ENCODE data around the gene LRRFIP1.

LRRFIP1 gene

GRCh38 chr2:237625216-237625705, 2.1 kb upstream of the LRRFIP1 start:
- H3K4me3 ChIP-seq (ENCODE audit: low read length), result no peak overlapping the region
- DNase-seq (ENCODE audit: low read depth), result no peak

GRCh38 chr2:237625777-237626176, 1.6 kb upstream of the LRRFIP1 start:
- no peak overlapping the region for H3K4me3 ChIP-seq (ENCODE audit: low read length)
- no peak for TF ChIP-seq CTCF (IDR thresholded peaks at IDR 0.05; ENCODE audit: insufficient read depth, low read depth, low read length, missing control alignments)
- no peak for DNase-seq (ENCODE audit: low read depth)

More at GRCh38 chr2:237625216-237625705, 2.1 kb upstream of the LRRFIP1 start:
- no peak for TF ChIP-seq CTCF (IDR thresholded peaks at IDR 0.05; ENCODE audit: insufficient read depth, low read depth, low read length, missing control alignments)

- H3K4me3 ChIP-seq (ENCODE audit: low read length), result peak overlapping the region; percentile 31
Observed at GRCh38 chr2:237626813-237627440, 460 bp upstream of the LRRFIP1 start.

GRCh38 chr2:237628247-237629187, 1.1 kb downstream of the LRRFIP1 start:
- no peak for TF ChIP-seq CTCF (IDR thresholded peaks at IDR 0.05; ENCODE audit: insufficient read depth, low read depth, low read length, missing control alignments)
- no peak for DNase-seq (ENCODE audit: low read depth)
- H3K4me3 ChIP-seq (ENCODE audit: low read length), result peak overlapping the region; percentile 34

More at GRCh38 chr2:237626813-237627440, 460 bp upstream of the LRRFIP1 start:
- no peak for TF ChIP-seq CTCF (IDR thresholded peaks at IDR 0.05; ENCODE audit: insufficient read depth, low read depth, low read length, missing control alignments)
- no peak for DNase-seq (ENCODE audit: low read depth)

DNA sequence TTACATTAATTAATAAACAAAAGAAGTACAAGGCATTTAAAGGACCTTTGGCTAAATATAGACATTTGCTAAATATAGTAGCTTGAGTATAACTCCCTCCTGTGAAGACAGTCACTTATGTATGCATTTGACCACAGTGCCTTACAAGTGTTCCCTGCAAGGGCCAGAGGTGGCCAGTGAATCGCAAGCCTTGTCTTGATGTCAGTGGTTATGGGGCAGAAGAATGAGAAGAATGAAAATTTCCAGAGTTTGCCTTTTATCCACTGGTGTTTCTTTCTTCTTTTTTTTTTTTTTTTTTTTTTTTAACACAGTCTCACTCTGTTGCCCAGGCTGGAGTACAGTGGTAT, 1.8 kb downstream of the LRRFIP1 start:
- DNase-seq (ENCODE audit: low read depth), result no peak
- TF ChIP-seq CTCF (IDR thresholded peaks at IDR 0.05; ENCODE audit: insufficient read depth, low read depth, low read length, missing control alignments), result no peak
- no peak overlapping the region for H3K4me3 ChIP-seq (ENCODE audit: low read length)

DNA sequence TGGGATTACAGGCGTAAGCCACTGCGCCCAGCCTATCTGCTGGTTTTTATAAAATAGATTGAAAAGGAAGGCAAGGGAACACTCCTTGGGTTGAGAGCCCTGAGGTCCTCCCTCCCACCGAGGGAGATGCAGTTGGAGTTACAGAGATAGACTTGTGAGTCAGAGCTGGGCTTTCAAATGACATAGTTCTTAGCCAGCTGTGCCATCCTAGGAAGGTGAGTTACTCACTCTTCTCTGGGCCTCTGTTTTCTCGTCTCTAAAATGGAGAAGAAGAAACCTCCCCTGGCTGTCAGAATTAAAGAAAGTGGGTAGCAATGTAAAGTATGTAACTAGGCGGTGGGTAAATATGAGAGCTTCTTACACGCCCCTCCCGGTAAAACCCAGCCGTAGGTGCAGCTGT, 2.4 kb downstream of the LRRFIP1 start:
- no peak for TF ChIP-seq CTCF (IDR thresholded peaks at IDR 0.05; ENCODE audit: insufficient read depth, low read depth, low read length, missing control alignments)
- no peak overlapping the region for H3K4me3 ChIP-seq (ENCODE audit: low read length)
- DNase-seq (ENCODE audit: low read depth), result peak; percentile 54

All from epithelial cell of esophagus (primary cell).